Endothelial cell of umbilical vein (primary cell): ENCODE data around the gene MDM1. TPM values are rescaled to one million over a fixed set of nuclear protein-coding genes. Genes with fewer than 3 reads are reported as not detected.

Experiments
- BruUV-seq: library from RNA; stranded (reverse); fragments of 400-500 nt; replicated peaks from 2 replicates; lab custom pipeline; 2021; lab: Mats Ljungman, UMichigan
- CTCF ChIA-PET: fragments of 300-600, 350-600 bp; sonication (Branson Sonifier 250); formaldehyde crosslinking; loops from one replicate; lab custom pipeline; 2021; ENCODE audit warnings: antibody characterized with exemption, inconsistent platforms; lab: Charles Lee
- POLR2A ChIA-PET: fragments of 300-600, 350-600 bp; sonication (Branson Sonifier 250); formaldehyde crosslinking; loops from one replicate; lab custom pipeline; 2021; ENCODE audit warnings: antibody characterized with exemption, inconsistent platforms; lab: Charles Lee
- DNase-seq: peaks from one replicate; pipeline ENCODE4 v3.0.0-alpha.2; 2011; ENCODE audit warnings: low read depth, low spot score
- FAIRE-seq: peaks from 2 replicates; lab custom pipeline; 2011; peaks lifted over from hg19 to GRCh38; lab: Jason Lieb, UNC
- H2AFZ ChIP-seq: 2 replicates; pipeline ENCODE4 v1.6.0; 2012; ENCODE audit warnings: low read depth, low read length, control low read depth, inconsistent platforms
- H3K27ac ChIP-seq: 2 replicates; pipeline ENCODE4 v1.5.1; 2011; ENCODE audit warnings: low read depth, mild to moderate bottlenecking, control low read depth, low read length, moderate library complexity; ENCODE audit not compliant: insufficient read depth
- H3K27me3 ChIP-seq, 2 experiments: 2 replicates each; pipeline versions ENCODE4 v1.6.0 to v1.6.1; 2011; ENCODE audit warnings: low read length in 2 of 2, mixed read lengths in 1 of 2; ENCODE audit not compliant: control insufficient read depth in 2 of 2, insufficient read depth in 2 of 2
- H3K36me3 ChIP-seq, 2 experiments: 2 replicates in 1 of 2; 3 replicates in 1 of 2; pipeline ENCODE4 v1.5.1; 2011; ENCODE audit warnings: low read length in 2 of 2, mild to moderate bottlenecking in 1 of 2, moderate library complexity in 1 of 2; ENCODE audit not compliant: control insufficient read depth in 2 of 2, insufficient read depth in 2 of 2; ENCODE audit errors: extremely low read depth in 1 of 2
- H3K4me1 ChIP-seq: 3 replicates; pipeline ENCODE4 v1.5.1; 2011; ENCODE audit warnings: mild to moderate bottlenecking, low read length; ENCODE audit not compliant: control insufficient read depth, insufficient read depth; ENCODE audit errors: extremely low read depth
- H3K4me2 ChIP-seq: 2 replicates; pipeline ENCODE4 v1.6.1; 2011; ENCODE audit warnings: low read length, control low read depth, mixed read lengths; ENCODE audit not compliant: insufficient read depth
- H3K4me3 ChIP-seq, 3 experiments: fragments of 200-600 bp in 1 of 3; sonication (generic), shearing (Covaris generic) in 1 of 3; replicated peaks in 1 of 3; 2 replicates each; pipeline ENCODE4 v1.5.1; 2011 to 2016; ENCODE audit warnings: control low read depth in 3 of 3, low read length in 3 of 3, mild to moderate bottlenecking in 2 of 3, inconsistent platforms in 1 of 3, low read depth in 1 of 3, moderate library complexity in 1 of 3; ENCODE audit not compliant: insufficient read depth in 1 of 3
- H3K79me2 ChIP-seq: 2 replicates; pipeline ENCODE4 v1.6.0; 2012; ENCODE audit warnings: low read length, inconsistent platforms; ENCODE audit not compliant: control insufficient read depth, insufficient read depth
- H3K9ac ChIP-seq: replicated peaks from 2 replicates; pipeline ENCODE3; 2011; ENCODE audit warnings: low read length, control low read depth; ENCODE audit not compliant: insufficient read depth; ENCODE audit errors: extremely low read depth
- H3K9me1 ChIP-seq: replicated peaks from 3 replicates; pipeline ENCODE4 v1.6.0; 2011; ENCODE audit warnings: mild to moderate bottlenecking, low read length; ENCODE audit not compliant: control insufficient read depth, insufficient read depth; ENCODE audit errors: extremely low read depth
- H3K9me3 ChIP-seq: replicated peaks from 2 replicates; pipeline ENCODE4 v1.5.1; 2012; ENCODE audit warnings: low read length, inconsistent platforms; ENCODE audit not compliant: control insufficient read depth, insufficient read depth
- H4K20me1 ChIP-seq: replicated peaks from 2 replicates; pipeline ENCODE3; 2011; ENCODE audit warnings: mild to moderate bottlenecking, low read length; ENCODE audit not compliant: control insufficient read depth, insufficient read depth; ENCODE audit errors: extremely low read depth
- CTCF ChIP-seq, 2 donors: IDR thresholded peaks; 1 replicate in 1 of 2; 2 replicates in 1 of 2; pipeline ENCODE4 v1.5.1; 2011; ENCODE audit warnings: low read length in 2 of 2, mild to moderate bottlenecking in 2 of 2, moderate library complexity in 2 of 2, control low read depth in 1 of 2, inconsistent platforms in 1 of 2, low read depth in 1 of 2; ENCODE audit not compliant: insufficient read depth in 1 of 2; ENCODE audit errors: extremely low read depth in 1 of 2
- EZH2 ChIP-seq: IDR thresholded peaks from 2 replicates; pipeline ENCODE4 v1.6.1; 2012; ENCODE audit warnings: borderline replicate concordance, low read depth, mild to moderate bottlenecking, moderate library complexity, low read length, inconsistent platforms; ENCODE audit not compliant: severe bottlenecking
- FOS ChIP-seq: IDR thresholded peaks from 2 replicates; pipeline ENCODE4 v1.6.1; 2011; ENCODE audit warnings: mild to moderate bottlenecking, low read length, moderate library complexity, borderline replicate concordance; ENCODE audit not compliant: insufficient read depth
- GATA2 ChIP-seq: IDR thresholded peaks from 2 replicates; pipeline ENCODE4 v1.7.0; 2011; ENCODE audit warnings: low read depth, mild to moderate bottlenecking, moderate library complexity, mixed read lengths, low read length; ENCODE audit not compliant: insufficient read length, insufficient read depth
- JUN ChIP-seq: IDR thresholded peaks from 2 replicates; pipeline ENCODE4 v1.6.1; 2011; ENCODE audit warnings: borderline replicate concordance, low read depth; ENCODE audit not compliant: insufficient read length, insufficient read depth
- MAX ChIP-seq: IDR thresholded peaks from 2 replicates; pipeline ENCODE4 v1.6.1; 2011; ENCODE audit not compliant: insufficient read depth, insufficient read length
- MYC ChIP-seq: IDR thresholded peaks from one replicate; pipeline ENCODE4 v1.6.1; 2011; ENCODE audit warnings: mild to moderate bottlenecking, low read depth, low read length
- POLR2A ChIP-seq: IDR thresholded peaks from 2 replicates; pipeline ENCODE4 v1.6.1; 2012; ENCODE audit warnings: low read depth, mild to moderate bottlenecking, control low read depth, low read length
- POLR2AphosphoS5 ChIP-seq: IDR thresholded peaks from 2 replicates; pipeline ENCODE4 v1.6.1; 2012; ENCODE audit warnings: low read depth, mild to moderate bottlenecking, control low read depth, low read length, moderate library complexity; ENCODE audit not compliant: insufficient read depth
- dilution Hi-C: fragments of 300-500 bp; cut with MboI; formaldehyde crosslinking; loops from one replicate; pipeline ENCODE4 v1.15.0; 2019; ENCODE audit warnings: low sequenced_read_pairs; ENCODE audit not compliant: extremely low pct_ligation_motif_present
- intact Hi-C: fragments of 100-400 bp; cut with micrococcal nuclease; formaldehyde crosslinking; loops from one replicate; pipeline ENCODE4 v1.10.0; 2022
- polyA plus RNA-seq, 4 experiments: library from polyadenylated mRNA; depleted of rRNA in 3 of 4; stranded (reverse) in 3 of 4; unstranded in 1 of 4; fragments of >200 nt; gene quantifications; 2 replicates each; pipeline versions ENCODE4 v1.2.1 to v1.2.3, GENCODE V29; 2011 to 2012; ENCODE audit warnings: missing spikeins in 1 of 4
- total RNA-seq: library from RNA; stranded (reverse); gene quantifications from 2 replicates; pipeline ENCODE4 v1.2.3, GENCODE V29; 2021

MDM1 gene
- total and polyA plus RNA-seq, 2 donors (not counting 3 experiments of a cell fraction or from before 2014, with no cell fraction given), result 4.3 to 12.5 TPM

DNA sequence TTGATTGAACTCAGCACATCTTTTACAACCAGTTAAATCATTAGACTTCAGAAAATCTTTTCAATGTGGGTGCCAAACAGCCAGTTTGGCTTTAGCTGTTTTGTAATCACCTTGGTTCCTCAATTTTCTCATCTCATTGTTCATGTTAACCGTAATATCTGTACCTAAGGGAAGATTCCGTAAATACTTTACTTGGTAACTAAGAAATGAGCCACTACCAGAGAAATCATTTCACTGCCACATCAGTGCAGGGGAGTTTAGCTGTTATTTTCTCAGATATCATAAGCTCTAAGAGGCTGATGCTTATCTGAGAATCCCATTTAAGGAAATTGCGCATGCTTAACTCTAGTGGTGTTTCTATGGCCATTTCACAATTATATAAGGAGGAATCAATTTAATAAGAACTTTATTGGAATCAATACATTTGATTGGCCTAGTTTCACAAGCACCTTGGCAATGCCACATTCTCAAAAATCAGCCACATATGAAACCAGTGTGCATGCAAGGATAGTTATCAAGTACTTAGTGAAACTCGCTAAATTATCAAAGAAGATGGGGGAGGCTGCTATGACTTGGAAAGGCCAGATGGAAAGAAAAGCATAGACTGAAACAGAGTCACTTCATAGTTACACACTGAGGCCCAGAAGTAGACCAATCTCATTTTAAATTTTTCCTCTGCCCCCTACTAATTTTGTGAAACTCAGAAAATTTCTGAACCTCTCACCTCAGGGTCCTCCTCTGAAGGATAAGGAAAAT lies 50.7 kb downstream of the MDM1 start:
- no peak for FAIRE-seq
- Histone ChIP-seq H3K9me1 (no peaks in the 10 kb centered on the region), H3K4me1 (peaks cover 11% of the 10 kb centered on the region), H3K9me3 (no peaks in the 10 kb centered on the region), H3K27ac (no peak overlapping the region), H3K9ac (no peak overlapping the region), H4K20me1 (no peaks in the 10 kb centered on the region), H3K36me3 (no peaks in the 10 kb centered on the region), H3K4me2 (no peak overlapping the region), H3K79me2 (no peaks in the 10 kb centered on the region), H3K4me3 (no peak overlapping the region), H3K27me3 (no peaks in the 10 kb centered on the region), H2AFZ (no peak overlapping the region)
- ChIA-PET CTCF (interaction anchor here (1.0 to 1.2 kb wide), 2 partner anchors 11 to 50 kb away, joined by 3 to 4 read pairs; no protein-coding TSS in a partner anchor), POLR2A (no interaction called here)
- intact Hi-C loops (no loop called here), dilution Hi-C loops (no loop called here)
- DNase-seq, result no peak
- no TSS peak for BruUV-seq
- no peak for TF ChIP-seq MYC
- no peak for TF ChIP-seq JUN
- no peak for TF ChIP-seq CTCF (IDR thresholded peaks at IDR 0.05; ENCODE audit: extremely low read depth in 1 of 2, insufficient read depth in 1 of 2, low read depth in 1 of 2, low read length in 2 of 2)
- TF ChIP-seq POLR2A, result no peak

GRCh38 chr12:68280240-68280639 lies 51.9 kb downstream of the MDM1 start:
- intact Hi-C loops, result no loop called here
- H2AFZ ChIP-seq, result no peak overlapping the region
- FAIRE-seq, result no peak

More at GRCh38 chr12:68280240-68280639, 51.9 kb downstream of the MDM1 start:
- Histone ChIP-seq H3K9me1 (no peaks in the 10 kb centered on the region), H3K27me3 (no peaks in the 10 kb centered on the region), H3K4me1 (peaks cover 11% of the 10 kb centered on the region), H3K4me3 (no peak overlapping the region), H3K4me2 (no peak overlapping the region), H3K9me3 (no peaks in the 10 kb centered on the region), H4K20me1 (no peaks in the 10 kb centered on the region), H3K36me3 (no peaks in the 10 kb centered on the region), H3K9ac (no peak overlapping the region), H3K79me2 (no peaks in the 10 kb centered on the region), H3K27ac (no peak overlapping the region)
- dilution Hi-C loops, result no loop called here
- ChIA-PET CTCF (no interaction called here), POLR2A (no interaction called here)
- no peak for TF ChIP-seq FOS
- no peak for TF ChIP-seq MAX
- TF ChIP-seq JUN, result no peak
- TF ChIP-seq CTCF (IDR thresholded peaks at IDR 0.05; ENCODE audit: extremely low read depth in 1 of 2, insufficient read depth in 1 of 2, low read depth in 1 of 2, low read length in 2 of 2), result no peak
- no peak for TF ChIP-seq POLR2AphosphoS5
- no peak for TF ChIP-seq POLR2A
- TF ChIP-seq MYC, result no peak
- no peak for TF ChIP-seq EZH2
- TF ChIP-seq GATA2, result no peak
- no peak for DNase-seq
- no TSS peak for BruUV-seq
